HG03378 (cell line): ENCODE results near the gene SLC27A4.
"Not testable (repeated sequence)": the region's sequence is repeated elsewhere in the genome, so short reads cannot be mapped to it uniquely, and the experiment has no call there.

Experiments used
- ATAC-seq: cut with Tn5 transposase; IDR thresholded peaks from one replicate; pipeline ENCODE4 v1.9.1; 2021; ENCODE audit warnings: mild to moderate bottlenecking, moderate library complexity; ENCODE audit not compliant: unreplicated experiment

Gene SLC27A4

GRCh38 chr9:128323791-128324190, 16.5 kb upstream of the SLC27A4 start:
- no peak for ATAC-seq

- no peak for ATAC-seq
Observed at GRCh38 chr9:128324401-128324800, 15.9 kb upstream of the SLC27A4 start.

GRCh38 chr9:128325629-128326028, 14.7 kb upstream of the SLC27A4 start:
- ATAC-seq = no peak

- ATAC-seq = no peak
Observed at GRCh38 chr9:128333451-128333869, 6.9 kb upstream of the SLC27A4 start.

GRCh38 chr9:128335161-128335560, 5.2 kb upstream of the SLC27A4 start:
- no peak for ATAC-seq

GRCh38 chr9:128335914-128336313, 4.4 kb upstream of the SLC27A4 start:
- ATAC-seq = no peak

- ATAC-seq = no peak
Observed at GRCh38 chr9:128337936-128338335, 2.4 kb upstream of the SLC27A4 start.

GRCh38 chr9:128338852-128339614, 1.3 kb upstream of the SLC27A4 start:
- ATAC-seq = not testable (repeated sequence)

- no peak for ATAC-seq
Observed at GRCh38 chr9:128340691-128341434, 536 bp downstream of the SLC27A4 start.

- ATAC-seq = no peak
Observed at GRCh38 chr9:128341435-128341849, 1.1 kb downstream of the SLC27A4 start.

GRCh38 chr9:128342971-128343680, 2.8 kb downstream of the SLC27A4 start:
- ATAC-seq = no peak

GRCh38 chr9:128343855-128344254, 3.5 kb downstream of the SLC27A4 start:
- ATAC-seq = no peak

GRCh38 chr9:128344931-128345605, 4.7 kb downstream of the SLC27A4 start:
- ATAC-seq = no peak

- ATAC-seq = no peak
Observed at GRCh38 chr9:128349125-128349524, 8.8 kb downstream of the SLC27A4 start.

- ATAC-seq = no peak
Observed at GRCh38 chr9:128349772-128350171, 9.4 kb downstream of the SLC27A4 start.

- ATAC-seq = no peak
Observed at GRCh38 chr9:128355451-128355850, 15.1 kb downstream of the SLC27A4 start.

- ATAC-seq = no peak
Observed at GRCh38 chr9:128358090-128358489, 17.8 kb downstream of the SLC27A4 start.

GRCh38 chr9:128358861-128359260, 18.5 kb downstream of the SLC27A4 start:
- ATAC-seq = no peak

GRCh38 chr9:128360826-128361225, 20.5 kb downstream of the SLC27A4 start:
- no peak for ATAC-seq

GRCh38 chr9:128361296-128361985, 21.1 kb downstream of the SLC27A4 start:
- ATAC-seq = peak; percentile 9
